ENCODE results near the gene AGO3.

- TF ChIP-seq CHD2 (IDR thresholded peaks at IDR 0.05; ENCODE audit: borderline replicate concordance, low read depth, low read length) (no peak), SREBF2 (IDR thresholded peaks at IDR 0.05; ENCODE audit: low read length) (no peak), POLR2AphosphoS5 (IDR thresholded peaks at IDR 0.05; ENCODE audit: low read length) (no peak), POLR2A (IDR thresholded peaks at IDR 0.05; ENCODE audit: low read depth, low read length) (no peak)
Measured at GRCh38 chr1:36084497-36085115, 153.7 kb downstream of the AGO3 start.
